Activated T-cell treated with anti-CD3 and anti-CD28 coated beads, Interleukin-2, amount 50 U/mL, for 72 hours (primary cell): ENCODE data around the gene CACNA1S. TPM values are rescaled to one million over a fixed set of nuclear protein-coding genes. Genes with fewer than 3 reads are reported as not detected.

Experiments
- ATAC-seq, 2 donors: fragments of 150-1000 bp; cut with Tn5 transposase; replicated peaks in 1 of 2; 2 replicates each; pipeline ENCODE4 v1.10.0; 2021; ENCODE audit warnings: moderate library complexity in 2 of 2, mild to moderate bottlenecking in 1 of 2
- DNase-seq, 2 donors: peaks; one replicate each; pipeline ENCODE4 v3.0.0; 2021 to 2022; ENCODE audit warnings: mixed read lengths in 1 of 2
- H3K27ac Mint-ChIP-seq: one replicate; pipeline ENCODE4 v1.8.0; 2022; ENCODE audit warnings: mild to moderate bottlenecking, moderate library complexity, mixed read lengths
- H3K27me3 Mint-ChIP-seq: one replicate; pipeline ENCODE4 v1.8.0; 2022; ENCODE audit warnings: low read depth, mixed read lengths
- H3K36me3 Mint-ChIP-seq, 2 donors: one replicate each; pipeline ENCODE4 v1.8.0; 2022; ENCODE audit warnings: mixed read lengths in 2 of 2, mild to moderate bottlenecking in 1 of 2; ENCODE audit not compliant: insufficient read depth in 2 of 2
- H3K4me1 Mint-ChIP-seq: one replicate; pipeline ENCODE4 v1.8.0; 2022; ENCODE audit warnings: low read depth, mixed read lengths
- H3K4me3 Mint-ChIP-seq, 2 donors: one replicate each; pipeline ENCODE4 v1.8.0; 2022; ENCODE audit warnings: mild to moderate bottlenecking in 2 of 2, mixed read lengths in 2 of 2, moderate library complexity in 2 of 2
- H3K9me3 Mint-ChIP-seq, 2 donors: one replicate each; pipeline ENCODE4 v1.8.0; 2022; ENCODE audit warnings: mixed read lengths in 2 of 2
- total RNA-seq, 2 donors: library from RNA; stranded (reverse); gene quantifications; one replicate each; pipeline ENCODE4 v1.2.3, GENCODE V29; 2022

Gene CACNA1S
- total RNA-seq, 2 donors from 2014 or later = not detected

DNA sequence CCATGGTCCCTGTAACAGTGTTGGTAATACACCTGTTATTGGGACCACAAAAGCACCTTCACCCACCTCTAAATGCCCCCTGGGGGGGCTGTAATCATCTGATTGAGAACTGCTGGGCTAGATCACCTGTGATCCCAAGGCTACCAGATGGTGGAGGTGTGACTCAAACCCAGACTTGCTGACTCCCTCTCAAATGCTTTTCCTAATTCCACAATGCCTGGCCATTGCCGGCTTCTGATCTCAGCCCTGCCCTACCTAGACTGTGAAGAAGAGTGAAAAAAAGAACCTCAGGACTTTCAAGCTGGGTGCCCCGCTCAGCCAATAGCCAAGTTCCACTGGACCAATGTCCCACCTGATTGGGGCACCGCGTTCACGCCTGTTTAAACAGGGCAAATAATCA lies 32.5 kb upstream of the CACNA1S start:
- Mint-ChIP-seq H3K27ac (no peak overlapping the region), H3K4me3 (no peak overlapping the region), H3K4me1 (no peaks in the 10 kb centered on the region), H3K27me3 (no peaks in the 10 kb centered on the region), H3K9me3 (no peaks in the 10 kb centered on the region), H3K36me3 (peaks cover 2 to 3% of the 10 kb centered on the region in 2 donors)
- no peak for ATAC-seq
- DNase-seq = no peak

DNA sequence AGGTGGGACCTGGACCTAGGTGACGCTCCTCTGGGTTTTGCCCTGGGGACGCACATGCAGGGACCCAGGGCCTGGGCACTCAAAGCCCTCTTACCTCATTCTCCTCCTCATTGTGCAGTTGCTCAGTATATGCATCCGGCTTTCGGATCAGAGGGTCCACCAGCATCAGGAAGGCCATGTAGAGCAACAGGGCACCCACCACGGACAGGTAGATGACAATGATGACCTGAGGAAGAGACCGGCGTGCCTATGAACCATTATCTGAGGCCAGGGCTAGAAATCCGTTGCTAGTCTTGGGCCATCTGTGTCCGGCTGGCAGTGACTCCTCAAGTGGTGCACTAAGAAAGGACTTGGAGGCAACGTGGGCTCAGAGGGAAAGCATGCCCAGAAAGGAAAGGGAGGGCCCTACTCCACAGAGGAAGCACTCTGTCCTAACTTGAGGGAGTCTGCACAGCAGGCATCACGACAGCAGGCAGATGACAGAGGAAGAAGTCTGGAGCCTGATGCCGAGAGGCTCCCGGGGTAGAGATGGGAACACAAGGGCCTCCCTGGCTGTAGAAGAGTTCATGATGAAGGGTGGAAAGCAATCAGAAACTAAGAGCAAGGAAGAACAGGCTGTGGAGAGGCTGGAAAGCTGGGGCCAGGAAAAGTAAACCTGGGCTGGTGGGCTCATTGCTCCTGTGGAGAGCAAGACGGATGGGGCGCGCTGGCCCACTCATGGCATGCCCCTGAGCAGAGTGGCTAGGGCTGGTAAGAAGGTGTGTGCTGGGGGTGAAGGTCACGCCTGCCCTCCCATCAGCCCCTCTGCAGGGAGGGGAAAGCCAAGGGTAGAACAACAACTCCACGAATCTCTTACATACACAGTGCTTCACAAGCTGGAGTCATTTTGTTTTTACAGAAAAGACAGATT lies 31.8 kb upstream of the CACNA1S start:
- no peaks in the 10 kb centered on the region for H3K27me3 Mint-ChIP-seq
- H3K36me3 Mint-ChIP-seq = peaks cover 2 to 3% of the 10 kb centered on the region in 2 donors
- ATAC-seq = no peak
- H3K4me3 Mint-ChIP-seq = no peak overlapping the region
- DNase-seq = no peak
- no peaks in the 10 kb centered on the region for H3K9me3 Mint-ChIP-seq
- H3K27ac Mint-ChIP-seq = no peak overlapping the region
- H3K4me1 Mint-ChIP-seq = no peaks in the 10 kb centered on the region

DNA sequence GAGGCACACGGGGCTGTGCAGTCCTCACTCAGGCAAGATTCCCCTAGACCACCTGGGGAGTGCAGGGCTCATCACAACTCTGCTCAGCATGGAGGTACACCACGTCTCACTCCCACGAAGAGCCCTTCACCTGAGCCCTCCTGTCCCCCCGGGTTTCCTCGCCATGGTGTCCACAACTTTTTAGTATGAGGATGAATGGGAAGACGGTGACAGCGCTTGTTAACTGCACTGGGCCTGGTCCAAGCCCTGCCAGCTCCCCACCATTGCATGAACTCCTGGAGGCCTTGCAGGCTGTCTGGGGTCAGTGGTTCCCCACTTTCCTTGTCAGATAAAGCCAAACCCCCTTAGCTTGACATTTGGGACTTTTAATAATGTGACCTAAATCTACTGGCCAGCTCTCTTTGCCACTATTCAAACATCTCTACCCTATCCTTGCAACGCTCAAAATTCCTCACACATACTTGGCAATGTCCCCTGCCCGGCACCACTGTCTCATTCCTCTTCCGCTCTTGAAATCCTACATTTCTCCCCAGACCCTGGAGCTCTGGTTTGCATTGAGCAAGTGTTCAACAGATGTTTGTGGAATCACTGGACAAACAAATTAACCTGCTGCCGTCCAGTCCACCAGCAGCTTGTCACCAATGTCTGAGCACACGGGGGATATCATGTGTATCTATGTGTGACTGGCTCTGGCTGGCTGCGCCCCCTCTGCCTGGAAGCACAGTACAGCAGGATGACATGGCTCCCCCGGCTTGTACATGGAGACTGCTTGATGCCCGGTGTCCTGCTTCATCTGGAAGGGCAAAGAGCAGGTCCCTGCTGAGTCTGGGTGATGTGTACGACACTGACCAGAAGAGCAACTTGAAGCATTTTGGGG lies 30.9 kb upstream of the CACNA1S start:
- Mint-ChIP-seq H3K27ac (no peak overlapping the region), H3K4me3 (no peak overlapping the region), H3K9me3 (no peaks in the 10 kb centered on the region), H3K36me3 (peaks cover 2 to 3% of the 10 kb centered on the region in 2 donors), H3K27me3 (no peaks in the 10 kb centered on the region), H3K4me1 (no peaks in the 10 kb centered on the region)
- ATAC-seq (no peak), DNase-seq (no peak)

GRCh38 chr1:201142011-201142848 lies 30.0 kb upstream of the CACNA1S start:
- no peak overlapping the region for H3K27ac Mint-ChIP-seq
- peaks cover 2 to 3% of the 10 kb centered on the region in 2 donors for H3K36me3 Mint-ChIP-seq
- no peak for ATAC-seq
- no peaks in the 10 kb centered on the region for H3K4me1 Mint-ChIP-seq
- DNase-seq = no peak
- H3K9me3 Mint-ChIP-seq = no peaks in the 10 kb centered on the region
- no peak overlapping the region for H3K4me3 Mint-ChIP-seq
- H3K27me3 Mint-ChIP-seq = no peaks in the 10 kb centered on the region

GRCh38 chr1:201141418-201141817 lies 29.2 kb upstream of the CACNA1S start:
- DNase-seq (no peak), ATAC-seq (no peak)
- Mint-ChIP-seq H3K4me1 (no peaks in the 10 kb centered on the region), H3K9me3 (no peaks in the 10 kb centered on the region), H3K4me3 (no peak overlapping the region), H3K27ac (no peak overlapping the region), H3K36me3 (peaks cover 2 to 3% of the 10 kb centered on the region in 2 donors), H3K27me3 (no peaks in the 10 kb centered on the region)

DNA sequence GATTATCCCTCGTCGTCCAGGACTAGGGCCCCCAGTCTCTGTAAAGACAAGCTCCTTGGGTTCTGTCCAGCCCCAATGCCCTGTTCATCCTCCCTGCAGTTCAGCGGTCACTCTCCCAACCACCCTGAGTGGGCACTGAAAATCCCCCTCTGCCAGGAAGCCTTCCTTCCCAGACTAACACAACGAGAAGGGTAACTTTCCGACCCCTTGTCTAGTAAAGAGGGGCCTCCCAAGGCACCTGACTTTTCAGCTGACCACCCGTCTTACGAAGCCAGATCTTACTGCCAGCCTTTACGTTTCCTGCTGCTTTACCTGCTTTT lies 28.7 kb upstream of the CACNA1S start:
- no peak overlapping the region for H3K27ac Mint-ChIP-seq
- H3K27me3 Mint-ChIP-seq = no peaks in the 10 kb centered on the region
- no peak for DNase-seq
- no peak for ATAC-seq
- H3K4me3 Mint-ChIP-seq = no peak overlapping the region
- H3K9me3 Mint-ChIP-seq = no peaks in the 10 kb centered on the region
- H3K36me3 Mint-ChIP-seq = peaks cover 2 to 3% of the 10 kb centered on the region in 2 donors
- no peaks in the 10 kb centered on the region for H3K4me1 Mint-ChIP-seq

- Mint-ChIP-seq H3K27me3 (no peaks in the 10 kb centered on the region), H3K27ac (no peak overlapping the region), H3K9me3 (no peaks in the 10 kb centered on the region), H3K36me3 (peaks cover 2 to 3% of the 10 kb centered on the region in 2 donors), H3K4me1 (no peaks in the 10 kb centered on the region), H3K4me3 (no peak overlapping the region)
- ATAC-seq (no peak), DNase-seq (no peak)
Measured at GRCh38 chr1:201140235-201140940, 28.2 kb upstream of the CACNA1S start.

DNA sequence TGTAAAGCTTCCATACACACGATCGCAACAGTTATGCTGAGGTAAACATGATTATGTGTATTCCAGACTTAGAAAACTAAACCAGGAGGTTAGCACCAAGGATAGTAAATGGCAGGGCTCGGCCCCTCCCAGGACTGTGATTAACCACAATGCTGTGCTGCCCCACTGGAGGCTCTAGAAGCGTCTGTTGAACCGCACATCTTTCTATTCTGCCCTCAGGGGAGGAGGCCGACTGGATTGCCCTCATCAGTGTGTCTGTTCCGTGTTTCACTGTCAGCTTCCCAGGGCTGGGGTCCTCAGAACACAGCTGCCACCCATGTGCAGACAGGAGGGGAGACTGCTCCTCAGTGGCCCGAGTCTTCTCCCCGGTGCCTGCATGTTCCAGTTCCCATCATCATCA lies 27.5 kb upstream of the CACNA1S start:
- ATAC-seq (no peak), DNase-seq (no peak)
- no peak overlapping the region for H3K4me3 Mint-ChIP-seq
- H3K9me3 Mint-ChIP-seq = no peaks in the 10 kb centered on the region
- H3K27ac Mint-ChIP-seq = no peak overlapping the region
- no peaks in the 10 kb centered on the region for H3K4me1 Mint-ChIP-seq
- peaks cover 2 to 3% of the 10 kb centered on the region in 2 donors for H3K36me3 Mint-ChIP-seq
- no peaks in the 10 kb centered on the region for H3K27me3 Mint-ChIP-seq

- Mint-ChIP-seq H3K36me3 (peaks cover 2 to 3% of the 10 kb centered on the region in 2 donors), H3K4me1 (no peaks in the 10 kb centered on the region), H3K27ac (no peak overlapping the region), H3K9me3 (no peaks in the 10 kb centered on the region), H3K27me3 (no peaks in the 10 kb centered on the region), H3K4me3 (no peak overlapping the region)
- DNase-seq = no peak
- ATAC-seq = no peak
Measured at GRCh38 chr1:201139306-201139705, 27.1 kb upstream of the CACNA1S start.

DNA sequence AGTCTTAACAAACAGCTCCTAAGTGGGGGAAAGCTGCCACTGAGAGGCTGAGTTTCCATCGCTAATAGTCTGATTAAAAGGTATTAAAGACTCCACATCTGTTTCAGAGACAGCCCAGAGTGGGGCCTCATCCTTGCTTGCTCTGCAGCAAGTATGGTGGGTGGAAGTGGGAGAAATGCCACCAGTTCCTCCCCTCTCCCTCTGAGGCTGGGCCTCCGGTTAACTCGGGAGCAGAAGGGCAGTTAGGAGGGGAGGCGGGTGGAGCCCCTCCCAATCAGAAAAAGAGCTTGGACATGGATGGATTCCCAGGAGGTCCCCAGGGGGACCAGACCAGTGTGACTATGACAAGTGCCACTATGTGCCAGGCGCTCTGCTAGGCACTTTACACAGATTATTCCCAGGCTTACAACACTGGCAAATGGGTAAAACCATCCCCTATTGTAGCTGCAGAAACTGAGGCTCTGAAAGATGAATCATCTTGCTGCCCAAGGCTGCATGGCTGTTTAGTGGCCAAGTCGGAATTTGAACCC lies 26.1 kb upstream of the CACNA1S start:
- no peak for DNase-seq
- no peak for ATAC-seq
- H3K4me3 Mint-ChIP-seq = no peak overlapping the region
- H3K4me1 Mint-ChIP-seq = no peaks in the 10 kb centered on the region
- no peak overlapping the region for H3K27ac Mint-ChIP-seq
- H3K36me3 Mint-ChIP-seq = peaks cover 2 to 3% of the 10 kb centered on the region in 2 donors
- no peaks in the 10 kb centered on the region for H3K27me3 Mint-ChIP-seq
- H3K9me3 Mint-ChIP-seq = no peaks in the 10 kb centered on the region

DNA sequence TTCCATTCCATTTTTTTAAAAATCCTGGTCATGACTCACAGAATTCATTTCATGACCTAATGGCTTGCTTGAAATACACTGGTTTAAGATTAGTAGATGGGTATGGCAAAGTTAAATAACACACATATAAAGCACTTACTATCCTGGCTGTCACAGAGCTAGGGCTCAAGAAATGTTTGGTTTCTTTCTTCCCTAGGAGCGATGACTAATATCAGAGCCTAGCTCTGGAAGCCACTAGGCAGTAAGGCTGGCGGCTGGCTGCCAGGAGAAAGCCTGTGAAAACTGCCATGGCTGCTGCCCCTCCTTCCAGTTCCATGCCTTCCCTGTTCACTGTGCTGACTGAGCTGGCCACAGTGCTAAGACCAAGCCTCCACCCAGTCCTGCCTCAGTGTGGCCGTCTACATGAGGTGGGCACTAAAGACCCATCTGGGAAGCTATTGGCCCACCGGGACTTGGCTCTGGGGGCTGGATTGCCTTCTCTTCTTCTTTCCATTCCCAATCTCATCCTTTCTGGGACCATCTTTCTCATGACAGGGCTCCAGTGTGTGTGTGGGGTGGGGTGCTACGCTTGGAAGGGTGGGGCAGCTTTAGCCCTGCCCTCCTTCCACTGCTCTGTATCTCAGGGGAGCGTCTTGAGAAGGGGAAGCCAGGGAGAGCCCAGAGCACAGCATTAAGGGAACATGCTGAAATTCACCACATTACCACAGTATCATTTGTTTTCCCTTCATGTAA lies 25.5 kb upstream of the CACNA1S start:
- DNase-seq (no peak), ATAC-seq (no peak)
- H3K36me3 Mint-ChIP-seq = no peaks in the 10 kb centered on the region

DNA sequence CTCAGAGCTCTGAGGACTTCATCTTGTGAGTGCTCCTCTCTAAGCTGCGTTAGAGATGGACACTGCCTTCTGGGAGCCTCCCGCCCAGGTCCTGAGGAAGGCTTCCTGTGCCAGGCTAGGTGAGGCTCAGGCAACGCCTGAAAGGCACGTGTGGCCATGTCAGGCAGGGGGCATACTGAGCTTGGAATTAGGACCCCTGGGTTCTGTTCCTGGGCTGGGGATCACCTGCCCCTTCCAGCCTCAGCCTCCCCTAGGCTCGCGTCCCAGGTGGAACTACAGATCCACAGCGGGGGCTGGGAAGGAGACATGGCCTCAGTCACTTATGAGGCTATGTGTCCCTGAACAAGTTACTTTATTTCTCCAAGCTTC lies 24.8 kb upstream of the CACNA1S start:
- Mint-ChIP-seq H3K27me3 (no peaks in the 10 kb centered on the region), H3K27ac (no peak overlapping the region), H3K36me3 (no peaks in the 10 kb centered on the region), H3K9me3 (no peaks in the 10 kb centered on the region), H3K4me1 (no peaks in the 10 kb centered on the region), H3K4me3 (no peak overlapping the region)
- ATAC-seq = no peak
- no peak for DNase-seq

More for the DNA sequence above, 25.5 kb upstream of the CACNA1S start:
- Mint-ChIP-seq H3K27me3 (no peaks in the 10 kb centered on the region), H3K9me3 (no peaks in the 10 kb centered on the region), H3K27ac (no peak overlapping the region), H3K4me3 (no peak overlapping the region), H3K4me1 (no peaks in the 10 kb centered on the region)
